ENCODE measurements around the gene PMM1.
"Not testable (repeated sequence)": the region's sequence is repeated elsewhere in the genome, so short reads cannot be mapped to it uniquely, and the experiment has no call there.

PMM1 gene

GRCh38 chr22:41613456-41613855 is 23.8 kb upstream of the PMM1 start:
- Mint-ChIP-seq H3K4me3 (no peak overlapping the region), H3K27me3 (peaks cover under 1% of the 10 kb centered on the region), H3K4me1 (ENCODE audit: low read depth) (peaks cover 19% of the 10 kb centered on the region), H3K9me3 (no peaks in the 10 kb centered on the region), H3K27ac (no peak overlapping the region), H3K36me3 (ENCODE audit: low read depth) (peaks cover 37% of the 10 kb centered on the region)
- intact Hi-C loops (cut with micrococcal nuclease) = no loop called here

- peaks cover 1% of the 10 kb centered on the region for H3K27me3 Mint-ChIP-seq
- H3K36me3 Mint-ChIP-seq (ENCODE audit: low read depth) = peaks cover 44% of the 10 kb centered on the region
- no peaks in the 10 kb centered on the region for H3K9me3 Mint-ChIP-seq
- H3K4me3 Mint-ChIP-seq = no peak overlapping the region
- no peak overlapping the region for H3K27ac Mint-ChIP-seq
- intact Hi-C loops (cut with micrococcal nuclease) = no loop called here
- peaks cover 16% of the 10 kb centered on the region for H3K4me1 Mint-ChIP-seq (ENCODE audit: low read depth)
These were observed 23.1 kb upstream of the PMM1 start for GRCh38 chr22:41612603-41613306.

- Mint-ChIP-seq H3K27me3 (peaks cover 1% of the 10 kb centered on the region), H3K36me3 (ENCODE audit: low read depth) (peaks cover 76% of the 10 kb centered on the region), H3K9me3 (no peaks in the 10 kb centered on the region), H3K27ac (no peak overlapping the region), H3K4me1 (ENCODE audit: low read depth) (no peaks in the 10 kb centered on the region), H3K4me3 (no peak overlapping the region)
- intact Hi-C loops (cut with micrococcal nuclease) = no loop called here
These were observed 18.7 kb upstream of the PMM1 start for GRCh38 chr22:41608386-41608785.

GRCh38 chr22:41603873-41604332 is 14.3 kb upstream of the PMM1 start:
- no peak overlapping the region for H3K27ac Mint-ChIP-seq
- H3K36me3 Mint-ChIP-seq (ENCODE audit: low read depth) = peaks cover 99% of the 10 kb centered on the region
- H3K4me1 Mint-ChIP-seq (ENCODE audit: low read depth) = no peaks in the 10 kb centered on the region
- H3K9me3 Mint-ChIP-seq = no peaks in the 10 kb centered on the region
- intact Hi-C loops (cut with micrococcal nuclease) = no loop called here
- no peak overlapping the region for H3K4me3 Mint-ChIP-seq
- peaks cover 1% of the 10 kb centered on the region for H3K27me3 Mint-ChIP-seq

GRCh38 chr22:41600976-41601375 is 11.3 kb upstream of the PMM1 start:
- Mint-ChIP-seq H3K9me3 (no peaks in the 10 kb centered on the region), H3K27ac (no peak overlapping the region), H3K4me1 (ENCODE audit: low read depth) (no peaks in the 10 kb centered on the region), H3K27me3 (no peaks in the 10 kb centered on the region), H3K36me3 (ENCODE audit: low read depth) (peaks cover 76% of the 10 kb centered on the region), H3K4me3 (no peak overlapping the region)
- intact Hi-C loops (cut with micrococcal nuclease) = no loop called here

- Mint-ChIP-seq H3K27ac (no peak overlapping the region), H3K36me3 (ENCODE audit: low read depth) (peaks cover 57% of the 10 kb centered on the region), H3K4me1 (ENCODE audit: low read depth) (no peaks in the 10 kb centered on the region), H3K27me3 (no peaks in the 10 kb centered on the region), H3K9me3 (no peaks in the 10 kb centered on the region), H3K4me3 (no peak overlapping the region)
- intact Hi-C loops (cut with micrococcal nuclease) = loop anchor here (10.0 kb wide), 1 partner anchor 194 kb away; no protein-coding TSS in a partner anchor
These were observed 9.4 kb upstream of the PMM1 start for GRCh38 chr22:41598891-41599635.

GRCh38 chr22:41598081-41598480 is 8.4 kb upstream of the PMM1 start:
- Mint-ChIP-seq H3K4me1 (ENCODE audit: low read depth) (no peaks in the 10 kb centered on the region), H3K27me3 (no peaks in the 10 kb centered on the region), H3K36me3 (ENCODE audit: low read depth) (peaks cover 48% of the 10 kb centered on the region), H3K4me3 (no peak overlapping the region), H3K9me3 (no peaks in the 10 kb centered on the region), H3K27ac (no peak overlapping the region)
- intact Hi-C loops (cut with micrococcal nuclease) = loop anchor here (10.0 kb wide), 1 partner anchor 193 kb away; no protein-coding TSS in a partner anchor

GRCh38 chr22:41597635-41597953 is 8.0 kb upstream of the PMM1 start:
- H3K4me3 Mint-ChIP-seq = no peak overlapping the region
- peaks cover 43% of the 10 kb centered on the region for H3K36me3 Mint-ChIP-seq (ENCODE audit: low read depth)
- H3K4me1 Mint-ChIP-seq (ENCODE audit: low read depth) = no peaks in the 10 kb centered on the region
- peak overlapping the region; percentile 40 for H3K27ac Mint-ChIP-seq
- H3K27me3 Mint-ChIP-seq = peaks cover 1% of the 10 kb centered on the region
- H3K9me3 Mint-ChIP-seq = no peaks in the 10 kb centered on the region
- intact Hi-C loops (cut with micrococcal nuclease) = loop anchor here (2.0 to 10.0 kb wide), 2 partner anchors 21 to 193 kb away; no protein-coding TSS in a partner anchor

- intact Hi-C loops (cut with micrococcal nuclease) = loop anchor here (2.0 to 10.0 kb wide), 2 partner anchors 20 to 192 kb away; no protein-coding TSS in a partner anchor
These were observed 7.4 kb upstream of the PMM1 start for GRCh38 chr22:41596776-41597634.

GRCh38 chr22:41595703-41596102 is 6.1 kb upstream of the PMM1 start:
- Mint-ChIP-seq H3K27ac (no peak overlapping the region), H3K4me3 (no peak overlapping the region), H3K27me3 (peaks cover 1% of the 10 kb centered on the region), H3K36me3 (ENCODE audit: low read depth) (peaks cover 24% of the 10 kb centered on the region), H3K4me1 (ENCODE audit: low read depth) (no peaks in the 10 kb centered on the region), H3K9me3 (no peaks in the 10 kb centered on the region)
- intact Hi-C loops (cut with micrococcal nuclease) = loop anchor here (2.0 to 10.0 kb wide), 2 partner anchors 19 to 191 kb away; no protein-coding TSS in a partner anchor

More at GRCh38 chr22:41596776-41597634, 7.4 kb upstream of the PMM1 start:
- H3K4me3 Mint-ChIP-seq = no peak overlapping the region
- H3K27ac Mint-ChIP-seq = peak overlapping the region; percentile 40
- H3K27me3 Mint-ChIP-seq = peaks cover 1% of the 10 kb centered on the region
- H3K4me1 Mint-ChIP-seq (ENCODE audit: low read depth) = no peaks in the 10 kb centered on the region
- H3K36me3 Mint-ChIP-seq (ENCODE audit: low read depth) = peaks cover 37% of the 10 kb centered on the region
- no peaks in the 10 kb centered on the region for H3K9me3 Mint-ChIP-seq

- H3K27me3 Mint-ChIP-seq; H3K36me3 Mint-ChIP-seq (ENCODE audit: low read depth); H3K9me3 Mint-ChIP-seq; H3K4me3 Mint-ChIP-seq; H3K27ac Mint-ChIP-seq: not testable (repeated sequence)
- intact Hi-C loops (cut with micrococcal nuclease) = loop anchor here (10.0 kb wide), 1 partner anchor 189 kb away; no protein-coding TSS in a partner anchor
- peaks cover 12% of the 10 kb centered on the region for H3K4me1 Mint-ChIP-seq (ENCODE audit: low read depth)
These were observed 3.8 kb upstream of the PMM1 start for GRCh38 chr22:41593336-41593960.

GRCh38 chr22:41587347-41587723 is 2.3 kb downstream of the PMM1 start:
- intact Hi-C loops (cut with micrococcal nuclease) = loop anchor here (5.0 kb wide), 1 partner anchor 245 kb away; the partner anchor contains the start of gene SREBF2
- H3K9me3 Mint-ChIP-seq = no peaks in the 10 kb centered on the region
- H3K36me3 Mint-ChIP-seq (ENCODE audit: low read depth) = peaks cover 37% of the 10 kb centered on the region
- peaks cover 55% of the 10 kb centered on the region for H3K4me1 Mint-ChIP-seq (ENCODE audit: low read depth)
- H3K27me3 Mint-ChIP-seq = no peaks in the 10 kb centered on the region
- H3K27ac Mint-ChIP-seq = peak overlapping the region; percentile 25
- no peak overlapping the region for H3K4me3 Mint-ChIP-seq

- no peak overlapping the region for H3K27ac Mint-ChIP-seq
- no peak overlapping the region for H3K4me3 Mint-ChIP-seq
- no peaks in the 10 kb centered on the region for H3K27me3 Mint-ChIP-seq
- peaks cover 59% of the 10 kb centered on the region for H3K4me1 Mint-ChIP-seq (ENCODE audit: low read depth)
- intact Hi-C loops (cut with micrococcal nuclease) = loop anchor here (5.0 kb wide), 1 partner anchor 246 kb away; the partner anchor contains the start of gene SREBF2
- peaks cover 40% of the 10 kb centered on the region for H3K36me3 Mint-ChIP-seq (ENCODE audit: low read depth)
- no peaks in the 10 kb centered on the region for H3K9me3 Mint-ChIP-seq
These were observed 3.7 kb downstream of the PMM1 start for GRCh38 chr22:41585898-41586297.

Data from dendritic cell treated with granulocyte-macrophage colony-stimulating factor and Interleukin-4, amounts not matched to agents 40 ng/mL and 50 ng/mL, for 4 days (primary cell).